ELR (cell line): ENCODE results near the gene MED13L.

Source experiments
- DNase-seq: peaks from one replicate; pipeline ENCODE4 v3.0.0-alpha.2; 2015; ENCODE audit warnings: low read depth

Gene MED13L

DNA sequence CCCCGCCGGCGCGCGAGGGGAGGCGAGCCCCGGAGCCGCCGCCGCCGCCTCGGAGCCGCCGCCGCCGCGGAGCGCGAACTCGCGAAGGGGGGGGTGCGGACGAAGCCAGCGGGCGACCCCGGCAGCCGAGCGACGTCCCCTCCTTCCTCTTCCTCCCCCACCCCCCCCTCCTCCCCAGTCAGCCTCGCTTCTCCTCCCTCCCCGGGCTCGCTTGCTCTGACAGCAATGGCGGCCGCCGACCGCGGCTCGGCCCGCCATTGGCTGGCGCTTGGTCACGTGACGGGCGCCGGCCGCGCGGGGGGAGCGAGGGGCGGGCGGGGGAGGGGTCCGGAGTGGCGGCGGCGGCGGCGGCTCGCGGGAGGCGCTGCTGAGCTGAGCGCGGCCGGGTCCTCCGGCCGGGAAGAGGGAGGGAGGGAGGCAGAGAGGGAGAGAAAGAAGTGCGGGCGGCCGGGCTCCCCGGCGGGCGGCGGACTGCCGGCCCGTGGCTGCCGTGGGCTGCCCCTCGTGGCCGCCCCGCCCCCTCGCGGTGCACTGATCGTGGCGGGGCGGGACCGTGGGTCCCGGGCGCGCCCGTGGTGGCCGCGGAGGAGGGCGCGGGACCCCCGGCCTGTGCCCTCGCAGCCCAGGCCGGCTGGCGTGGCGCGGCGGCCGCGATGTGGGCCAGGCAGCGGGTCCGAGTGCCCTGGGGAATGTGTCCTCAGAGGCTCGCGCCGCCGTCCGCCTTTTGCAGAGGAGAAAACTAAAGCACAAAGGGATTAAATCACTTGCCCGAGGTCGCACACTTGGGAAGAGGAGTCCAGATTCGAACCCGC lies at the start of gene MED13L:
Gene MED13L (minus strand): TSS at position 227 of the 812 bp plus-strand sequence. CDS start 562 bp downstream, outside the sequence.
- DNase-seq = peak; percentile 87

DNA sequence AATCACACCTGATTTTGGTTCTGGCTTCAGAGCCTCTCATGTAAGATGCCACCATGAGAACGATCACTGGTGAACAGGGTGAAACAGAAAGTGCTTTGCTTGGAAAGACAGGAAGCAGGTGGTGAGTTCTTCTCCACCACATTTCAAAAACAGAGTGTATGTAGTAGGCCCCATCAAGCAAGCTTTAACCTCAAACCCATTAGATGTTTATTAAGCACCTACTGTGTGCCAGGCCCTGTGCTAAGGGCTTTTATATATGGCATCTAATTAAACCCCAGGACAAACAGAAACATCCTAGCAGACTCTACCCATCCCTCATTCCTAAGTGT lies 47.8 kb upstream of the MED13L start:
- DNase-seq = no peak

DNA sequence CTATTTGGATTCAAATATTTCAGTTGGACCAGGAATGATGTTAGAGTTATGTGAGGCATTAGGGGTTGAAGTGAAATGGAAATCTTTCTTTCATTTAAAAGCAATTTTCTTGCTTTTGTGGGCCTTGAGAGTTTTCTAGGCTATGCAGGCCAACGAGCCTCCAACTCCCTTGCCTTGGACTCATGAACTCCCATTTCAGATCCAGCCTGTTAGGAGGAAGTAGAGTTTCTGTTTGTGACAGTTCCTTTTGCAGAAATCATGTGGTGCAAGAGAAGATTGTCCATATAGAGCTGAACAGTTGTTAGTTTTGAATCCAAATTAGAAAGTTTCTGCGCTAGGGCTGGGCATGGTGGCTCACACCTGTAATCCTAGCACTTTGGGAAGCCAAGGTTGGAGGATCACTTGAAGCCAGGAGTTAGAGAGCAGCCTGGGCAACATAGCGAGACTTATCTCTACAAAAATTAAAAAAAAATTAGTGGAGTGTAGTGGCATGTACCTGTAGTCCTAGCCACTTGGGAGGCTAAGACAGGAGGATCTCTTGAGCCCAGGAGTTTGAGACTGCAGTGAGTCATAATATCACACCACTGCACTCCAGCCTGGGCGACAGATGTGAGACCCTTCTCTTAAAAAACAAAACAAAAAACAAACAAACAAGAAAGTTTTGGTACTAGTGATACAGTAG lies 47.3 kb upstream of the MED13L start:
- no peak for DNase-seq

DNA sequence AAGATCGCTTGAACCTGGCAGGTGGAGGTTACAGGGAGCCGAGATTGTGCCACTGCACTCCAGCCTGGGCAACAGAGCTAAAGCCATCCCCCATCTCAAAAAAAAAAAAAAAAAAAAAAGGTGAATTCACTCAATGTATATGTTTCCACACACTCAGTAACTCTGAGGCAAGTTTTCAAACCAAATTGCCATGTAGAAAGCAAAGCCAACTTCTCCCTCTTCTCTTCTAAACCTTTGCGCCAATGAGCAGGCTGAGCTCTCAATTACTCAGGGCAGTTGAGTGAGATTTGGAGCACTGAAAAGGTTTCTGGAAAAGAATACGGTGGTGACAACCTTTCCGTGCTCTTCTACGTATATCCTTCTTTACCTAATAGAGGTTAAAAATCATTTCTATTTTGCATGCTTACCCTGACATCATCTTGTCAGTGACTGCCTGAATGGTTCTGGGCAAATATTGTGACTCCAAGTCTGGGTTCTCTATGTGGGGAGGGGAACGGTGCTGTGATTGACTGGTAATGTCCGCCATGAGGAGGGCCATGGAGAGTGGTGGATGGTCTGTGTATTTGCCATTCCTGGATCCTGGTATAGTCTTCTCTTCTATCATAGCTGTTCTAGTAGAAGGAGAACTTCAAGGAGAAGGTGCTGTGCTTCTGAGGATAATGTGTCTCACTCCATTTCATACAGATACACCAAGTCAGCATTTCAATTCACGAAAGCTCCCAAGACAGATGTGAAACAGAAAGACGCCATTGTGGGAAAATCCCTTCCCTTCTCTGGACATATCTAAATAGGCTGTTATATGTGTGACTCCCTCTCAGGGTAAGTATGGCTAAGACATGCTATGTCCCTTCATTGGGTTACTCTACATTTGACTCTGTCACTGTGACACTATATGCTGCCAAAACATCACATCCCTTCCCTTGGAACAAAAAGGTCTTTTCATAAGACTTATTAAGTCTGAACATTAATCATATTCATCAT lies 46.2 kb upstream of the MED13L start:
- no peak for DNase-seq

DNA sequence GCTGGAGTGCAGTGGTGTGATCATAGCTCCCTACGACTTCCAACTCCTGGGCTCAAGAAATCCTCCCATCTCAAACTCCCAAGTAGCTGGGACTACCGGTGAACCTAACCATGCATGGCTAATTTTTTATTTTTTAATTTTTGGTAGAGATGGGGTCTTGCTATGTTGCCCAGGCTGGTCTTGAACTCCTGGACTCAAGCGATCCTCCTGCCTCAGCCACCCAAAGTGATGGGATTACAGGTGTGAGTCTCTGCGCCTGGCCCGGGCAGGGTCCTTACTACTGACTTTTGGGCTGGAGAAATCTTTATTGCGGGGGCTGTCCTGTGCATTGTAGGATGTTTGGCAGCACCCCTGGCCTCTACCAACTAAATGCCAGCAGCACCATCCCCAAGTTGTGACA lies 44.4 kb upstream of the MED13L start:
- no peak for DNase-seq

DNA sequence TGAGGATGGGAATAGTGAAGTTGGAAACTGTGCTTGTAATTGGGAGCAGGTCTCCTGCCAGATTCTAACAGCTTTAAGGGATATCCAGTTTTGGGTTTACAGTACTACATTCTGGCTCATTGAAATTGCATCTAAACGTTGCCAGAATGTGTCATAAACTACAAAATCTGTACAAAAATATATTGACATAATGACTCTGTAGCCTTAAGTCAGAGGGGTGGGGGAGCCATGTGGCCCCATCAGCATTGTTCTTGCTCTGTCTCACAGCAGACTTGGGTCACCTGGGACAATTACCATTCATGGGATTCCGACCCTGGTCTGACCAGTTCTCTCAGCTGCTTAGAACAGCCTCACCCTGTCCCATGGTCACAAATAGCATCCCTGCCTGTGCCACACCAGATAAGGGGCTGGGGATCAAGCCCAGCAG lies 43.3 kb upstream of the MED13L start:
- peak; percentile 26 for DNase-seq

DNA sequence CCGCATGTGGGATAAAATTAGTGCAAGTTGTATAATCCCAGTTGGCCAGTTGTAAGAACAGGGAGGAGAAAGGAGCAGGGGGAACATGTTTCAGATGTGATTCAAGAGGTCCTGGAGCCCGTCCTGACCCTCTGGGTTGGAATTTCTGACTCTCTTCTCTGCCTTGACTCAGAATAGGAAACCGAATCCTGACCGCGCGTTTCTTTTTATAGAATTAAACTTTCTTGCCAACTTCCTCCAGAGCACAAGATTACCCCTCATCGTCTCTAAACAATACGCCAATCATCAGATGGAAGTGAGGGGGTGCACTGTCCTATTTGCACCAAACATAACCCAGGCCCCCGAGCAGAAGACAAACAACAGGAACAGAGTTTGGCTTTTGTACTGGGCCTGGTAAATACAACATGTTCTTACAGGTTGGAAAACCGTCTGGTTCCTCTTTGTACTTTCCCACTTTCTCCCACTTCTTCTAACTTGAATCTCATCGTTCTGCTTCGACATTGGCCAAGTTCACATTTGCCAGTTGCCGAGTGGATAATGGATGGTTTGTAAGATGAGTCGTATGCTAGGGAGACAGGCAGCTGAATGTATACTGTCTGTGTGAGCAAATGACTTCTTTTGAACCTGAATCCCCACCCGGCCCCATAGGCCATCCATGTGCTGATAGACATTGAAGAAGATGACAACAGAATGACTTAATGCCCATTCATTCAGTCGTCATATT lies 42.6 kb upstream of the MED13L start:
- peak; percentile 92 for DNase-seq

DNA sequence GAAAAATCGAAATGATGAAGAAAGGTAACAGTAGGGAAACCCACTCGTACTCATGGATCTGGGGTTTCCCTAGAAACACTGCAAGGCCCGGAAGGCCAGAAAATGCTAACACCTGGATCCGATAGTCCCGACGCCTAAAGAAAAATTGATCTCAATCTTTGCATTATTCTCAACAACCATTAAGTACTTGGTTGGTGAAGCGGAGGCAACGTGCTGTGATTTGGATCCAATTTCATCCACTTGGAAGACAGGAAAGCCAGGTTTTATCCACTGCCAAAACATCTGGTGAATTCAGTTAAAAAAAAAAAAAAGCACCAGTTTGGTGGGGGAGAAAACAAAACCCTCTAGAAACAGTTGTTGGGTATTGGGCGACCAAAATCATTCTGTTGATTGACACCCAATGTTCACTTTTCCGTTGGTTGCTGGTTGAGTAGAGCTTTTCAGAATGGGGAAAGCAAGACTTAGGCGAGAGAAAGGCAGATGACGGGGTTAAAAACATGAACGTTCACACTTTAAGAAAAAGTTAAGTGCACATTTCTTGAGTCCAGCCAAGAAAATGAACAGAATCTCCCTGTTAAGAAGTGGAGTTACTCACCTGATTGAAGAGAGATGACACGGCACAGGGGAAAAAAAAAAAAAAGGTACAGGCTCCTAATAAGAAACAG lies 41.9 kb upstream of the MED13L start:
- no peak for DNase-seq

DNA sequence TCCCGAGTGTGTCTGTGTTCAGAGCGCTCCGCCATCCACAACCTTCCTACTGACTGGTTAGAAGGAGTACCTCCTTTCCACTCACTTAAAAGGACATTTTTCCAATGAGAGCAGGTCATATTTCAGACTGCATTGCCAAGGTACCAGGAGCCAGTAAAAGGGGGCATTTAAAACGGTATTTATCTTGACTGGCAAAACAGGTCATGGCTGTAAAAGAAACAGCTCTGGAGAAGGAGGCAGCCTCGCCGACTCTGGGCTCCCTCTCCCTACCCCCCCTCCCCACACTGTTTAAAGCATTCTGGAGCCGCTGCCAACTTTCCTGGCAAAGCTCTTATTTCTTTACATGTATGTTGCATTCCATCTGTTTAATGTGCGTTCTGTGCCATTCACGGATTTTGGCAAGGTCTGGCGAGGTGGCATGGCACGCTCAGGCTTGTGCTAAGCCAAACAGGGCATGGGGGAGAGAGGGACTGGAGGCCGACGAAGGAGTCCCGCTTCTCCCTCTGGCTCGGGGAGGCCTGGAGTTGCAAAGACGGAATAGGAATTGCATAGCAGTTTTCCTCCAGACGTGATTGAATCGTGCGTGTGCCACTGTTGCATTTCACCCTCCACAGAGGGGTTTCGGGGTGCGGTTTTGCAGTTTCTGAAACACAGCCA lies 41.2 kb upstream of the MED13L start:
- DNase-seq = no peak

DNA sequence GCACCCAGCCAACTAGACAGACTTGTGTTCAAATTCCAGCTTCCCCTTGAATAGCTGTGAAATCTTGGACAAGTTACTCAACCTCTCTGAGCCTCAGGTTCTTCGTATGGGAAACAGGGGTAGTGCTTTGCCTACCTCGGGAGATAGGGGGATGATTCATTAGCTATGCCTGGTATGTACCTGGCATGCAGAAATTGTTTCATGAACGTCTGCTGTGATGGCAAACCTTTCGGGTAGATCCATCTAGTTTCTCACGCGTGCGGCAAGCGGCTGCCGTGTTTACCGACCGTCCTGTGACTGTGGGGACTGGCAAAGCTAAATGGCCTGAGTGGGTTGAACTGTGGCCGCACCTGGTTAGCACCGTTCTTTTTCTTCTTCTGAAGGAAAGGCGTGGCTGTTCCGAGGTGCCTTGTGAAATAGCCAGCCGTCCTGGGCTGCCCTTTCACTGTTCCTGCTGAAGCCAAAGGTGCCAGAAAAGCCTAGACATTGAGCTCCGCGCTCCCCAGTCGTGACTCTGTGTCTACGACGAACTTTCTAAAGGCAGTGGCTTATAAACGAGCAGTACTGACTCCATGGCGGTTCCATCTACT lies 40.6 kb upstream of the MED13L start:
- no peak for DNase-seq

DNA sequence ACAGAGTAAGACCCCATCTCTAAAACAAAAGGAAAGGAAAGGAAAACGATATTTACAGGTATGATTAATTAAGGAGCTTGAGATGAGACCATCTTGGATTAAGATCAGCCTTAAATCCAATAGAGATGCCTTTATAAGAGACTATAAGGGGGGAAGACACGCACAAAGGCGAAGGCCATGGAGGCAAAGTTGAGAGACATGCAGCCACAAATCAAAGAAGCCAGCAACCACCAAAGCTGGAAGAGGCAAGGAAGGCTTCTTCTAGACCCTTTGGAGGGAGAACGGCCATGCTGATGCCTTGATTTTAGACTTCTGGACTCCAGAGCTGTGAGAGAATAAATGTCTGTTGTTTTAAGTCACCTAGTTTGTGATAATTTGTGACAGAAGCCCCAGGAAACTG lies 39.6 kb upstream of the MED13L start:
- no peak for DNase-seq

DNA sequence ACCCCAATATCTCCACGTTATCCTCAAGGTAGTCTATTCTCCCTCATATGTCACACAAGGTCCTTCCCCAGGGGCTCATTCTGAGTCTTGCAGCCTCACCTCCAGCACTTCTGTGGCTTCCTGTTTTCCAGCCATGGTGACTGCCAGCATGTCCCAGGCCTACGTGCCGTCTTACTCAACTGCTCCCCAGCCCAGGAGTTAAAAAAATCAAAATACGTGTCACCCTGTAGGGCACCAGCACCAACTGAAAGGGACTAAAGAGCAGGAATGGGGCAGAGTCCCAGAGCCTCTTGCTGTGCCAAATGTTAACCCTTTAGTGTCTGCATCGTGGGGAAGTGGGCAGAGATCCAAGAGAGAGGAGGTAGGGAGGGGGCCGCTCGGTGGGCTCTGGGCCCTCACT lies 37.0 kb upstream of the MED13L start:
- no peak for DNase-seq

DNA sequence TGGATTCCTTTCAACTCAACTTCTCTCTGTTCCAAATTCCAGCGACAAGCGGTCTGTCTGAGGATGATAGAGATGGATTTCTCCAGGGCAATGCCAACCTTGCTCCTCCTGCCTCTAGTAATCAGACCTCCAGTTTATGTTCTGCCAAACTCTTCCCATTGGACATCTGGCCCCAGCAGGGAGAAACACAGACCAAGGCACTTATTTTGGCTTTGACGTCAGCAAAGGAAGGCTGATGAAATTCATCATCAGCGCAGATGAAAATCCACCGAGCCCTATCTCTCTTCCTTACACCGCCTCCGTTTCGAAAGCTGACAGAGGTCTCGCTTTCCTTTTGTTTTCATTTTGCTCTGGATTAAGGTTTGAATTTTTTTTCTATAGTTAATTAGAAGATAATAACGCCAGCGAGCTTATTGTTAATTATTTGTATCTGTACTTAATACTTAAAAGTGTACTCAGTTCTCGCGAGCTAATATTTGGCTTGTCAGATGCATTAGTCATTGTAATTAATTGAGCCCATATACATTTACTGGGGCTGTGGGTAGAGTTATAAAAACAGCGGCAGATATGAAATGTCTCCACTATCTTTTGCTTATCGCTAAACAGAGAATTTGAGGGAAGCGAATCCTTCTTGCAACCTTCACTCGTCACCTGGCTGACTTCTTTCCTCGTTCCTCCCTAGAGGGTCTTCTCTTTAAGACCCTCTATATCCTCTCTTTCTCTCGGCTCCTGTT lies 35.9 kb upstream of the MED13L start:
- no peak for DNase-seq

DNA sequence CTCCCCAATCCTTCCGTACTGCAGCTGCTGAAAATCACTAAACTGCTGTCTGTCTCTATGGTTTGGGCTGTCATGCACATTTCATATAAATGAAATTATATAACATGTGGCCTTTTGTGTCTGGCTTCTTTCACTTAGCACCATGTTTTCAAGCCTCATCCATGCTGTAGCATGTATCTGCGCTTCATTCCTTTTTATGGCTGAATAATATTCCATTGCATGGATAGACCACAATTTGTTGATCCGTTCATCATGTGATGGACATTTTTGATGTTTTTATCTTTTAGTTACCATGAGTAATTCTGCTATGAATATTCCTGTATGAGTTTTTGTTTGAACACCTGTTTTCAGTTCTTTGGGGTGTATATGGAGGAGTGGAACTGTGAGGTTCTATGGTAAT lies 32.6 kb upstream of the MED13L start:
- DNase-seq = no peak

DNA sequence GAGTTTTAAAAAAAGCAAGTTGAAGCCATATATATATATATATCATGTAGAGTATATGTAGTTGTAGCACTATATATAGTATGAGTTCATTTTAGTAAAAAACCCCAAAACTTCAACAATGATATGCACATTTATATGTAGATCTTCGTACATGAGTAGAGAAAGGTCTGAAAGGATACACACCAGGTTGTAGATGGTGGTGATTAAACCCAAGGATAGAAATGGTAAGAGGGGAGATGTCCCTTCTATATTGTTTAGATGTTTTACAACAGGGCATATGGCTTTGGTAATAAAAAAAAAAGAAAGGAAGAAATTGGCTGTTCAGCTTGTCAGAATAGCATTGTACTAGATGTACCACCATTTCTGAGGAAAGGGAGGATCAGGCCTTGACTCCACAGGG lies 31.9 kb upstream of the MED13L start:
- no peak for DNase-seq

DNA sequence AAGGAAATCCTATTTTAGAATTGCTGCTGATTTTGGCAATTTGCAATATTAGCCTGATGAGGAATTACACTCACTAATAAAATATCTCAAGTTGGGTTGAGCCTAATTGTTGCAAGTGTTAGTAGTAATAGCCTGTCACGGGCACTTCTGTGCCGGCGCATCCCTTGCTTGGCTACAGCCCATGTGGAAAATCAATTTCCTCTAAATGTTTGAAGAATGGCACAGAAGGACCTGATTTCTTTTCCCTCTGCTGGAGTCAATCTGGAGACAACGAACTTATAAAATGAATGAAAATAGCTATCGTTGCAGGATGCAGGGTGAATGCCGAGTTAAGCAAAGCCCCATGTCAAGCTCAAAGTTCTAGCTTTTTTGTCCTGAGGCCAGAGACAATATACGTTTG lies 31.2 kb upstream of the MED13L start:
- no peak for DNase-seq

DNA sequence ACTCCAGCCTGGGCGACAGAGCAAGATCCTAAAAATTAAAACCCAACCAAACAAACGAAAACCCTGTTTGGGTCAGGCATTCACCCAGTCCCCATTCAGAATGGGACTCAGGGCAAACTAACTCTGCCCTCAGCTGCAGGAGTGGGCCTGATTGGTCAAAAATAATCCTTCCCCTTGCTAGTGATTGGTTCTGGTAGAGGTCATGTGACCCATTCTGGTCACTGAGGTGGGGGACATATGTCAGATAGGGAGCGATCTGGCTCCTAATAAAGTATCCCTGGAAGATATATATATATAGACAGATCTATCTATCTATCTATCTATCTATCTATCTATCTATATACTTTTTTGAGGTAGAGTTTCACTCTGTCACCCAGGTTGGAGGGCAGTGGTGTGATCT lies 29.5 kb upstream of the MED13L start:
- no peak for DNase-seq

DNA sequence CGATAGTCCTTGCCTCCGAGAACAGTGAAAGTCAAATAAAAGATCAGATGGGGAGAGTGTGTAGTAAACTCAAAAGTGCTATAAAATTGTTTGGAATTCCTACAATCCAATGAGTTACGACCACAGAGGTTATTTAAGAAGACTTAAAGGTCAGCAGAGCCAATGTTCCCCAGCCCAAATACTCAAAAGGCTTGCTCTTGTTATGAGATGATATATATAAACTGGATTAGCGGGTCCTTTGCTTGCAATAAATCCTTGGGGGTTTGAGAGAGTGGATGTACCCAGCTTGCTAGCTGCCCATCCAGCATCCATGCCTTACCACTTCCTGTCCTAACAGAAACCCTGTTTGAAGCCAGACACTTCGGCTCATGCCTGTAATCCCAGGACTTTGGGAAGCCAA lies 29.0 kb upstream of the MED13L start:
- DNase-seq = no peak

DNA sequence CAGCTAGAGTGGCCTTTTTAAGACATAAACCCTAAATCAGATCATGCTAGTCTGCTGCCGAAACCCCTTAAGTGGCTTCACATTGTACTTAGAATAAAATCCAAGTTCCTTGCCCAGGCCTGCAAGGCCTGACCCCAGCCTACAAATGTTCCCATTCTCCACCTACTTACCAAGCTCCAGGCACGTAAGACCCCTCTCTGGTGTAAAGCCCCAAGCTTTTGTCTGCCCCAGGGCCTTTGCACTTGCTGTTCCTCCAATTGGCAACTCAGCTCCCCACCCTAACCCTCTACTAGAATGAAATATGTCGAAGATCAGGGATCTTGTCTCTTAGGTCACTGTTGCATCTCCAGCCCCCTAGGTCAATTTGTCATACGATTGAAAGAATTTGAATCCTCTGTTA lies 27.1 kb upstream of the MED13L start:
- no peak for DNase-seq

DNA sequence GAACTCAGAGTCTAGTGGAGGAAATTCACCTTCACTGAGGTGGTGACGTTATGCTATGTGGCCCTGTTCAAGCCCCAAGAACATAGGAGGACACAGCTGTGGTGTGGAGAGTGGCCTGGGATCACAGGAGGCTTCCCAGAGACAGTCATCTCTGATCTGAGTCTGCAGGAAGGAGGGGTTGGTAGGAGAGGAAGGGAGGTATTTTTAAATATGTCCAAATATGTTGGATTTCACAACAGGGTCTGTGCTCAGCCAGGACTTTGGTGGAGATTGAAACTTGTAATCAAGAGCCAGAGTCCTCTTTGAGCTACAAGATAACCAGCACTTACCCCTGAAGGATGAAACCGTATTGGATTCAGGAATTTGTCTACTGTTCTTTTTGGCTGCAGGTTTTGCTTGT lies 26.4 kb upstream of the MED13L start:
- DNase-seq = no peak
